Heart right ventricle (tissue), 16 donors: ENCODE results near the gene CDKAL1. TPM values are rescaled to one million over a fixed set of nuclear protein-coding genes. Genes with fewer than 3 reads are reported as not detected.

ENCODE experiments used
- ATAC-seq, 8 donors: fragments of 200-7000 bp; cut with Tn5 transposase; one replicate each; pipeline ENCODE4 v1.9.1; 2020; ENCODE audit warnings: mild to moderate bottlenecking in 8 of 8, moderate library complexity in 8 of 8, moderate number of reproducible peaks in 1 of 8
- DNase-seq, 2 donors: peaks; one replicate each; pipeline ENCODE4 v3.0.0-alpha.2; 2020
- H3K27ac ChIP-seq, 10 donors: fragments of 200-600 bp; sonication (generic) in 2 of 10; one replicate each; pipeline versions ENCODE4 v1.5.0 to v1.8.0; 2020 to 2022; ENCODE audit warnings: mild to moderate bottlenecking in 3 of 10
- H3K27me3 ChIP-seq, 7 donors: fragments of 200-600 bp; one replicate each; pipeline ENCODE4 v1.8.0; 2021 to 2022; ENCODE audit warnings: mild to moderate bottlenecking in 2 of 7
- H3K36me3 ChIP-seq, 9 donors: fragments of 200-600 bp; sonication (generic) in 1 of 9; one replicate each; pipeline versions ENCODE4 v1.5.0 to v1.8.0; 2020 to 2022; ENCODE audit warnings: mild to moderate bottlenecking in 2 of 9
- H3K4me1 ChIP-seq, 9 donors: fragments of 200-600 bp; sonication (generic) in 1 of 9; one replicate each; pipeline versions ENCODE4 v1.5.0 to v1.8.0; 2020 to 2022; ENCODE audit warnings: mild to moderate bottlenecking in 4 of 9
- H3K4me3 ChIP-seq, 10 donors: fragments of 200-600 bp; sonication (generic) in 2 of 10; one replicate each; pipeline versions ENCODE4 v1.5.0 to v1.8.0; 2020 to 2022; ENCODE audit warnings: mild to moderate bottlenecking in 7 of 10, moderate library complexity in 2 of 10
- H3K9me3 ChIP-seq, 11 donors: fragments of 200-600 bp in 10 of 11; sonication (generic) in 2 of 11; one replicate each; pipeline versions ENCODE4 v1.5.0 to v1.8.0; 2013 to 2022; ENCODE audit warnings: mild to moderate bottlenecking in 2 of 11, control low read depth in 1 of 11, moderate library complexity in 1 of 11
- CTCF ChIP-seq, 9 donors: fragments of 200-600 bp; sonication (generic) in 2 of 9; IDR thresholded peaks; one replicate each; pipeline versions ENCODE4 v1.5.0 to v1.8.0; 2021 to 2022; ENCODE audit warnings: antibody characterized with exemption in 9 of 9, mild to moderate bottlenecking in 5 of 9, moderate library complexity in 1 of 9
- WGBS, 2 donors: extraction: QIAGEN DNeasy Blood & Tissue Kit; methylation state at CpG; one replicate each; pipeline ENCODE4 v1.1.7; 2013; ENCODE audit warnings: inconsistent platforms in 1 of 2; 5-methylcytosine and 5-hydroxymethylcytosine counted together
- intact Hi-C, 10 donors: fragments of 100-400 bp; cut with DNase I; formaldehyde crosslinking; loops; one replicate each; pipeline versions ENCODE4 v1.11.1 to v1.14.2; 2022
- polyA plus RNA-seq, 2 donors: library from polyadenylated mRNA; stranded (reverse); fragments of 200-250 nt; gene quantifications; one replicate each; pipeline ENCODE4 v1.2.3, GENCODE V29; 2013
- total RNA-seq, 10 donors: library from RNA; stranded (reverse); fragmentation: NEBNext Ultra II Directional in 3 of 10; extraction: Animal tissue kit (Norgen Biotek cat#: 25700) in 3 of 10; gene quantifications; one replicate each; pipeline versions ENCODE4 v1.2.1 to v1.2.4, GENCODE V29; 2021 to 2023
- donor health status: Arrhythmogenic right ventricular cardiomyopathy.
- donor health status: ischemic (EF 13 %, LVEDD 7.1; RV severe dilation, severe dysfunction).
- donor health status: healthy with polysubstance abuse.
- donor health status: DM: no; HTN: yes; CAD: no.
- donor health status: DM: no; HTN: no; CAD: no.
- donor health status: ischemic (EF 25% LVEDD 6.9; RV normal size, moderate dysfunction).
- donor health status: ischemic (EF 25% LVEDD 5.7; RV mildly dilated, moderate dysfunction).
- donor health status: healthy.
- donor health status: DM: yes; HTN: yes; CAD: no.
- donor health status: Ischemic cardiomyopathy.
- donor health status: ischemic (EF 35%, LVEDD 5.7; RV mildly dilated, moderate dysfunction).
- donor health status: nonischemic (EF 11% LVEDD 7.7; RV severe dilation, severe dysfunction).
- donor health status: DM: yes; HTN: yes; CAD: no.
- donor health status: PGD.
- donor health status: ischemic (EF 29% LVEDD 5.4; RV normal size, mild dysfunction).
- donor health status: nonischemic (EF 23%, LVEDD 6.1; RV moderate dilation, normal function).

Gene CDKAL1
- total and polyA plus RNA-seq, 12 donors: 3.2 to 14.0 (median 10.6) TPM

- DNase-seq: no peak
- 84 to 86% methylated on average over 3 of the region's 3 CpGs for WGBS, 2 donors
- ATAC-seq: no peak
Measured at GRCh38 chr6:21142741-21143140, 608.5 kb downstream of the CDKAL1 start.

DNA sequence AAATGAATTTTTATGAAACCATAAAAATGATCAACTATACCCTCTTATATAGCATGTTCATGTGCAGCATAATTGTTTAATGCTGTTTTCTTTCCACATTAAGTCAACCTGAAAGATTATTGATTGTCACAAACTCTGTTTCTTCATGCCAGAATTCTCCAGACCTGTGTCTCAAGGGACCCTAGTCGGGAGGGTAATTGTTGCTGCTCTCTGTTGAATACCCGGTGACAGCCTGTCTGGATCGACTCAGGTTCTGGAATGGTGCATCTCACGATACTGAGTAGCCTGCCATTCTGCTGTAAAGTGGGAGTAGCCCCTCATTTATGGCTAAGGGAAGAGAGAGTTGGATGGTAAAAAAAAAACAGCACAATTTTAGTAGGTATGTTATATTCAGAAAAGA lies 609.4 kb downstream of the CDKAL1 start:
- TF ChIP-seq CTCF (IDR thresholded peaks at IDR 0.05): no peak
- intact Hi-C loops: no loop called here
- no peaks in the 10 kb centered on the region for H3K36me3 ChIP-seq
- ATAC-seq: no peak
- H3K27me3 ChIP-seq: no peaks in the 10 kb centered on the region
- no peaks in the 10 kb centered on the region for H3K9me3 ChIP-seq
- H3K4me3 ChIP-seq: no peak overlapping the region
- no peak overlapping the region for H3K27ac ChIP-seq
- no peak for DNase-seq
- H3K4me1 ChIP-seq: no peaks in the 10 kb centered on the region
- WGBS, 2 donors: 67 to 77% methylated on average over 4 of the region's 4 CpGs

More at GRCh38 chr6:21142741-21143140, 608.5 kb downstream of the CDKAL1 start:
- intact Hi-C loops: no loop called here
- H3K27ac ChIP-seq: no peak overlapping the region
- no peaks in the 10 kb centered on the region for H3K9me3 ChIP-seq
- H3K36me3 ChIP-seq: no peaks in the 10 kb centered on the region
- no peak for TF ChIP-seq CTCF (IDR thresholded peaks at IDR 0.05)
- no peak overlapping the region for H3K4me3 ChIP-seq
- no peaks in the 10 kb centered on the region for H3K27me3 ChIP-seq
- no peaks in the 10 kb centered on the region for H3K4me1 ChIP-seq

DNA sequence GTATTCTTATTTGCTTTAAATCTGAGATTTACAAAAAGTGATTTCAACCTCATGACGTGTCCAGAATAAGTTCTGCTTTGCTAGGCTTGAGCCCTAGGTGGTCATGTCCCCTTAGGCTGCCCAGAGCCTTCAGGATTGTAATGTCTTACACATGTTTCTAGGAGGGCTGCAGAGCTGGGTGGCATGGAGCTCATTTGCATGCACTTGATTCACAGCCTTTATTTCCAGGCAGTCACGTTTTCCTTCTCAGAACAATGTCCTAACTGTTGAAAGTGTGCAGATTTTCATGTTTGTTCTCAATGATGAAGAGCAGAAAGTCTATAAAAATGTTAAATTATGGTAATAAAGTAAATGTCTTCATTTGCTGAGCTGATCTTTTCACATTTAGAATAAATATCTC lies 610.7 kb downstream of the CDKAL1 start:
- no peak for ATAC-seq
- intact Hi-C loops: no loop called here

GRCh38 chr6:21147995-21148394 lies 613.7 kb downstream of the CDKAL1 start:
- DNase-seq (no peak), ATAC-seq (no peak)
- Histone ChIP-seq H3K36me3 (no peaks in the 10 kb centered on the region), H3K4me3 (no peak overlapping the region), H3K4me1 (peaks cover 0 to 13% (median 0%) of the 10 kb centered on the region in 9 donors), H3K27me3 (no peaks in the 10 kb centered on the region), H3K9me3 (no peaks in the 10 kb centered on the region), H3K27ac (no peak overlapping the region)
- 43 to 63% methylated on average over 2 of the region's 2 CpGs for WGBS, 2 donors
- intact Hi-C loops: no loop called here
- TF ChIP-seq CTCF (IDR thresholded peaks at IDR 0.05): no peak

More for the DNA sequence above, 610.7 kb downstream of the CDKAL1 start:
- H3K4me3 ChIP-seq: no peak overlapping the region
- no peaks in the 10 kb centered on the region for H3K4me1 ChIP-seq
- 91 to 92% methylated on average over 2 of the region's 2 CpGs for WGBS, 2 donors
- TF ChIP-seq CTCF (IDR thresholded peaks at IDR 0.05): no peak
- H3K36me3 ChIP-seq: no peaks in the 10 kb centered on the region
- no peak overlapping the region for H3K27ac ChIP-seq
- DNase-seq: no peak
- H3K9me3 ChIP-seq: no peaks in the 10 kb centered on the region
- no peaks in the 10 kb centered on the region for H3K27me3 ChIP-seq
